GM12872 (cell line): ENCODE data around the gene FAM9C.

ENCODE experiments used
- CTCF ChIP-seq: IDR thresholded peaks from 3 replicates; pipeline ENCODE4 v1.5.1; 2011; ENCODE audit warnings: low read depth, mild to moderate bottlenecking, low read length, moderate library complexity; ENCODE audit not compliant: insufficient read depth

Gene FAM9C

GRCh38 chrX:13001961-13002671 is 42.3 kb downstream of the FAM9C start:
- TF ChIP-seq CTCF = no peak

- TF ChIP-seq CTCF = no peak
Observed at GRCh38 chrX:13001097-13001496, 43.3 kb downstream of the FAM9C start.

GRCh38 chrX:13000301-13000811 is 44.1 kb downstream of the FAM9C start:
- no peak for TF ChIP-seq CTCF

GRCh38 chrX:12999422-12999821 is 45.0 kb downstream of the FAM9C start:
- no peak for TF ChIP-seq CTCF

GRCh38 chrX:12997906-12998687 is 46.3 kb downstream of the FAM9C start:
- TF ChIP-seq CTCF = no peak

GRCh38 chrX:12996934-12997435 is 47.4 kb downstream of the FAM9C start:
- no peak for TF ChIP-seq CTCF

GRCh38 chrX:12994321-12994720 is 50.1 kb downstream of the FAM9C start:
- no peak for TF ChIP-seq CTCF
